ENCODE data around the gene PSMD13.
"Not testable (repeated sequence)": the region's sequence is repeated elsewhere in the genome, so short reads cannot be mapped to it uniquely, and the experiment has no call there.

PSMD13 gene

GRCh38 chr11:250740-251299 lies 14.0 kb downstream of the PSMD13 start:
- no peak for FAIRE-seq

- FAIRE-seq = no peak
These were observed 14.8 kb downstream of the PSMD13 start for GRCh38 chr11:251550-251949.

GRCh38 chr11:252666-253065 lies 15.9 kb downstream of the PSMD13 start:
- no peak for FAIRE-seq

- FAIRE-seq = no peak
These were observed 16.5 kb downstream of the PSMD13 start for GRCh38 chr11:253160-253885.

GRCh38 chr11:253886-254270 lies 17.1 kb downstream of the PSMD13 start:
- no peak for FAIRE-seq

GRCh38 chr11:255176-255575 lies 18.4 kb downstream of the PSMD13 start:
- FAIRE-seq = no peak

- FAIRE-seq = no peak
These were observed 19.0 kb downstream of the PSMD13 start for GRCh38 chr11:255816-256215.

GRCh38 chr11:256952-257737 lies 20.4 kb downstream of the PSMD13 start:
- FAIRE-seq = no peak

GRCh38 chr11:257766-258493 lies 21.2 kb downstream of the PSMD13 start:
- no peak for FAIRE-seq

- no peak for FAIRE-seq
These were observed 22.6 kb downstream of the PSMD13 start for GRCh38 chr11:259413-259812.

- FAIRE-seq = no peak
These were observed 24.8 kb downstream of the PSMD13 start for GRCh38 chr11:261624-262023.

GRCh38 chr11:266676-267439 lies 30.1 kb downstream of the PSMD13 start:
- FAIRE-seq = no peak

- FAIRE-seq = no peak
These were observed 30.8 kb downstream of the PSMD13 start for GRCh38 chr11:267491-267994.

- FAIRE-seq = not testable (repeated sequence)
These were observed 32.0 kb downstream of the PSMD13 start for GRCh38 chr11:268716-269145.

GRCh38 chr11:269146-269890 lies 32.5 kb downstream of the PSMD13 start:
- FAIRE-seq = peak; percentile 21

GRCh38 chr11:270451-271318 lies 33.9 kb downstream of the PSMD13 start:
- no peak for FAIRE-seq

GRCh38 chr11:271319-271715 lies 34.5 kb downstream of the PSMD13 start:
- no peak for FAIRE-seq

- FAIRE-seq = no peak
These were observed 35.6 kb downstream of the PSMD13 start for GRCh38 chr11:272195-272930.

GRCh38 chr11:272931-273198 lies 36.1 kb downstream of the PSMD13 start:
- FAIRE-seq = no peak

GRCh38 chr11:276219-276618 lies 39.4 kb downstream of the PSMD13 start:
- FAIRE-seq = no peak

All from colon (tissue), 2 donors.